Measurements from ENCODE around the gene AFAP1L2. TPM values are rescaled to one million over a fixed set of nuclear protein-coding genes. Genes with fewer than 3 reads are reported as not detected.

Gene AFAP1L2
- total RNA-seq, 1 donor from 2014 or later = under 0.01 TPM

DNA sequence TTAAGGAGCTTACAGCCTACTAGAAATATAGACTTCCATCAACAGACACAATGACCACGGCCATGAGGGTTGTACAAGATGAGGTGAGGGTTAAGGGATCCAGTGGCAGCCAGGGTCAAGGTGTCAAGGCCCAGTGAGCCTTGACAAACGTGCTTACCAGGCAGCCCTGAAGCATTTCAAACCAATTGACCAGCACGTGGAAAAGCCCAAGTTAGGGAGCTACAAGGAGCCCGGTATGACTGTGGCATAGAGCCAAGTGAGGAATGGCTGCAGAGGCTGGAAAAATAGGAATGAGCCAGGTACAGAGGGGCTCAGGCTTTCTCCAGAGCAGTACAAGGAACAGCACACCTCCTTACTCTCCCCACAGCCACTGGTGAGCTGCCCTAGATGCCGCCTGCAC lies 12.7 kb downstream of the AFAP1L2 start:
- DNase-seq (ENCODE audit: low read depth in 2 of 2) = no peak

DNA sequence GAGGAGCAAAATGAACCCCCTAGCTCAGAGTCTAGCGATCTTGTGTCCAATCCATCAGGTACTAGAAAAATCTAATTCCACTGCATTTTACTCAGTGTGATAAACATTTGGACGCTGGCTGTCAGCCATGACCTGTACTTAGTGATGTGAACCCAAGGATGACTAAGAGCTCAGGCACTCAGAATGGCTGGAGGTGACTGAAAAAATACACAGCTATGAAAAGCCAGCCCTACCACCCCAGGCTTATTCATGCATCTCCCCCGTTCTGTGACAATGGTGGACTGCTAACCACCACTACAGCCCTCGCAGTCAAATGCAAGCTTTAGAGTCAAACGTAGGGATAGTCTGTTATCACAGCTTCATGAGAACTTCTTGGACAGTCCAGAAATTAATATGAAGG lies 14.9 kb downstream of the AFAP1L2 start:
- peak; percentile 81 to 93 for DNase-seq (ENCODE audit: low read depth in 2 of 2)

DNA sequence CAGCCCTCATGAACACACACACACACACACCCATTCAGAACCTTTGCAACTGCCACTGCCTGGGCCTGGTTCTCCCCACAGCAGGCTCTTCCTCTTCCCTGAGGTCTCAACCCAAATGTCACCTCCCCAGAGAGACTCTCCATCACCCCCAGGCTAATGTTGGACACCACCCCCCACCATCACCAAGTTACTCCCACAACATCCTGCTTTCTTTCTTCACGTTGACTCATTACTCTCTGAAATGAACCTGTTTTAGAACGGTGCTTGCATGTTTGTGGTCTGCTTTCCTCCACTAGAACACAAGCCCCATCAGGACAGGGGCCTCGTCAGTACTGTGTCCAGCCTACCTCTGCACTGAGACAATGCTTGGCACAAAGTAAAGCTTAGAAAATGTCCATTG lies 16.0 kb downstream of the AFAP1L2 start:
- no peak for DNase-seq (ENCODE audit: low read depth in 2 of 2)

DNA sequence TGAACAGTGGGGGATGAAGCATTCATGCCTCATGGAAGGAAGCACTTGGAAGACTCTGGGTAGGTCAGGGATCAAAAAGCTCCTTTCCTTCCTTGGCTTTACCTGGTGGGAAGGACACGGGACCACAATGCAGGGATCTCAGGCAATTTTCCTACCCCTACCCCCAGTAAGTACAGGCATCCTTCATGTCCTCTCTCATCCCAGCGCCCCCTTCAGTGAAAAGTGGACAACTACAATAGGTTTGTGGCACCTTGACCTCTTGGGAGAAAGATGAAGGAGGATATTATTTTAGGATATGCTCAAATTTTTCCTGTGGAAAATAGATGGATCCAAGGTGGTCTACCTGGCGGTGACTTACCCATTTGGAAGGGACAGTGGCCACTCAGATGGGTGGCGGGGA lies 16.5 kb downstream of the AFAP1L2 start:
- no peak for DNase-seq (ENCODE audit: low read depth in 2 of 2)

DNA sequence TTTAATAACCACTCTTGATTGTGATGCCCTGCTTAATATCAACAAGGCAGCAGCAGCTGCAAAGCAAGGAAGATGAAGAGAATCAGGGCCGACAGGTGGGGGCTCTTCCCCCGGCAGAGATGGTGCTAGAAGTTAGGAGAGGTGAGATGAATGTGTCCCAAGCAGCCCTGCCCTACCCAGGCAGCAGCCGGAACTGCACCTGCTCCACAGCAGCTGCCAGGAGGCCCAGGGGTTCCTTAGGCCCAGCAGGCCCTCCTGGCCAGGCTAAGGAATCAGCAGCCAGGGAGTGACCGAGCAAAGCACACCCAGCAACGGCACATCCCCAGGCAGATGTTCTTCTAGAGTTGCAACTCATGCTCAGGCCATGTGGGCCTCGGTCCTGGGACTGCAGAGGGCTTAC lies 17.9 kb downstream of the AFAP1L2 start:
- DNase-seq (ENCODE audit: low read depth in 2 of 2) = no peak

DNA sequence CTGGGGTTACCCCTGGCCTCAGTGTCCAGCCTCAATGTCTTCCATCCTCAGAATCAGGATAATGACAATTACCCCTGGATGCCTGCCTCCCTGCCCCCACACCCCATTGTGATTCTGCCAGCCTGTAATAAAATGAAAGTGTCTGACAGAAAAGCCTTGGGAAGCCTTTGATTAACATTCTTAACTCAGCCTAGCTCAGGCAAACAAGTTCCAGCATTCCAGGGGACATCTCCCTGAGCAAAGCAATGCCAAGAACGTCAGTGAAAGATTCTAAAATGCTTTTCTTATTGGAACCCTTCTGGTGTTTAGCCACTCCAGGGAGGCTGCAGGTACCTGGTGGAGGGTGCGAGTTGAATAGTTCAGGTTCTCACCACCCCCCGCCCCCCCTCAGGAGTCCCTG lies 18.7 kb downstream of the AFAP1L2 start:
- no peak for DNase-seq (ENCODE audit: low read depth in 2 of 2)

DNA sequence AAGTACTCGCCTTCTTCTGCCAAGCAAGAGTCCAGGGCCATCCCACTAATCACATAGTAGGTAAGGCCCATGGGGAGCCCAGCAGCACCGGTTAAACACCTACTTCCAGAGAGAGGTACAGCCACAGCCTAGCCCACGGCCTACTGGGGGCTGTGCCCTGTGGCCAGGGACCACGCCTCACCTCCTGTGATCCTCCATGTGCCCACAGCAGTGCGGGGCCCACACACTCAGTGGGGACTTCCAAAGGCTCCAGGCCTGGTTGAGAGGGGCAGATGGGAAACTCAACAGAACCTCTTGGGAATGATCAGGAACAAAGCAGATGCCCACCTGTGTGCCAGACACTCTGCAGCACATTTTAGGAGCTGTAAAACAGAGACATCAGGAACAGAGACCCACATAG lies 19.7 kb downstream of the AFAP1L2 start:
- DNase-seq (ENCODE audit: low read depth in 2 of 2) = no peak

DNA sequence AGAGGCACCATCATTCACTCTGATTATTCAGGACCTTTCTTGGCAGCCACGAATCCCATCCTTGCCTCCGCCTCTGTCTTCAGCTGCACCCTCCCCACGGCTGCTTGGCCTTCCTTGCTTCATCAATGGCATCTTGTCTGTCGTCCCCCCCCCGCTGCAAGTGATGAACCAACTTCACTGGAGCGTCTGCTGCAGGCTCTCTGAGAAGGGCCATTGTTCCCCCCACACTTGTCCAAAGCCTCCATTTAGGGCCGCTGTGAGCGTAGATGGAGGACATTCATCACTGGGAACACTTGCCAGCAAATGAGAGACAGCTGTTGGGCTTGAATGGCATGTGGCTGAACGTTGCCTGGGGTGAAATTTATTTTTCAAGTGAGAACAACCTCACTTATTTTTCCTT lies 20.1 kb downstream of the AFAP1L2 start:
- no peak for DNase-seq (ENCODE audit: low read depth in 2 of 2)

DNA sequence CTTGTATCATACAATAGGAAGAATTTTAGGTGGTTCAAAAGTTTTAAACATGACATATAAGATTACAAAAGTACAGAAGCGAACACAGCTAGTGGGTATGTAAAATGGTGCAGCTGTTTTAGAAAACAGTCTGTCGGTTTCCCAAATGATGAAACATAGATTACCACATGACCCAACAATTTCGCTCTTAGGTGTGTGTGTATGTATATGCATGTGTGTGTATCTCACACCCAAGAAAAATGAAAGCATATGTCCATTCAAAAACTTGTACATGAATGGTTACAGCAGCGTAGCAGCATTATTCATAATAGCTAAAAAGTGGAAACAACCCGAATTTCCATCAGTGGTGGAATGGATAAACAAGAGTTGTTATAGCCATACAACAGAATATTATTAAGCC lies 23.5 kb downstream of the AFAP1L2 start:
- no peak for DNase-seq (ENCODE audit: low read depth in 2 of 2)

DNA sequence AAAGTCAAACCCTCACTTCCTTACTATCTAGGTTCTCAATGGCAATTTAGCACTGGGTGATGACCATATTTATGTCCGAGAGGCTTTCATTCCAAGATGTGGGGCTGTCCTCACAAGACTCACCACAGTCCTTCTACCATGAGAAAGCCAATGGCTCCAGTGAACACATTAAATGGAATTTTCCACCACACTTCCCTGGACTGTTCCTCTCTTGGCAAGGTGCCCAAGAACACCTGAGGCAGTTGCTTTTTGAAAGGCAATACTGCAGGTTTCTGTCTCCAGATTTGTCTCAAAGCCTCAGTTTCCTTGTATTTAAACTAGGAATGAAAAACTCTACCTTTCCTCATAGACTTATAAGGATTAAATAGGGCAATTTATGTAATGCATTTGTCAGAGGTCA lies 24.2 kb downstream of the AFAP1L2 start:
- DNase-seq (ENCODE audit: low read depth in 2 of 2) = no peak

DNA sequence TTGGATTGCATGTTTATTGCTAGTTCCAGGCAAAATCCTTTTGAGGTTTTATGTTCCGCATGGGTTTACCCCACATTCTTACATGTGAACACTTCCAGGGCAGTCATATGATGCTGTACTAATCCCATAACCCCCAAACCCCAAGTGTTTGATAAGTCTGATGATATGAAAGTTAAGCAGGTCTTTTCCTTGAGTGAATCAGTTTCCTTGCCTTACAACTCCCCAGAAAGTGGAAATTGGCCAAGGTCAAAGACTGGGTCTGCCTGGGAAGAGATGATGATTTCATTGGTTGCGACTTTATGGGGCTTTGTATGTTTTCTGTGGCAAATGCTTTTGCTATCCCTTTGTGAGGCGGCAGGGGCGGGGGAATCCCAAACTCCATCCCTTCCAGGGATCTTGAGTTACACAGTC lies 24.7 kb downstream of the AFAP1L2 start:
- peak in 1 of 2 donors; percentile 43 for DNase-seq (ENCODE audit: low read depth in 2 of 2)

DNA sequence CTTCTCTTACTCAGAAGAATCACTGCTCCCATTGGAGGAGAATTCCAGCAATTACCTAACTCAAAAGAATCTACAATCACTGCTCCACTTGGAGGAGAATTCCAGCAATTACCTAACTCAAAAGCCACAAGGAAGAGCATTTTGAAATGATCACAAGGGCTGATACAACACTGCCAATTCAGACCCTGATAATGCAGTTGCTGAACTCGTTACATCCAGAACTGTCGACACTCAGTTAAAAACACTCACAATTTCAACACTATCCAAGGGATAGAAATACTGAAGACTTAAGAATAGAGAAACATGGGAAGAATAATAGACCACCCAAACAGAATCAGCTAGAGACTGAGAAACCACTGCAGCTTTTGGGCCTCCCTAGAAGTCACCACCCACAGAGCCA lies 27.8 kb downstream of the AFAP1L2 start:
- DNase-seq (ENCODE audit: low read depth in 2 of 2) = no peak

DNA sequence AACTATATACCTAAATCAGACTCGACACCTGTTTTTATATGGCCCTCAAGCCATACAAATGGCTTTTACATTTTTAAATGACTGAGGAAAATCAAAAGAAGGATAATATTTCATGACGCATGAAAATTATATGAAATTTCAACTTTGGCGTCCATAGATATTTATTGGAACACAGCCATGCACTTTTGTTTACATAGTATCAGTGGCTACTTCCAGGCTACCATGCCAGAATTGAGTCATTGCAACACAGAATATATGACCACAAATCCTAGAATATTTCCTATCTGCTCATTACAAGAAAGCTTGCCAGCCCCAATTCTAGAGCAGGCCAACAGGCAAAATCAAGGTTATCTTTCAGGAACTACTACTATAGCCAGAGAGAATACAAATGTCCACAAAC lies 29.3 kb downstream of the AFAP1L2 start:
- DNase-seq (ENCODE audit: low read depth in 2 of 2) = peak; percentile 66 to 77

DNA sequence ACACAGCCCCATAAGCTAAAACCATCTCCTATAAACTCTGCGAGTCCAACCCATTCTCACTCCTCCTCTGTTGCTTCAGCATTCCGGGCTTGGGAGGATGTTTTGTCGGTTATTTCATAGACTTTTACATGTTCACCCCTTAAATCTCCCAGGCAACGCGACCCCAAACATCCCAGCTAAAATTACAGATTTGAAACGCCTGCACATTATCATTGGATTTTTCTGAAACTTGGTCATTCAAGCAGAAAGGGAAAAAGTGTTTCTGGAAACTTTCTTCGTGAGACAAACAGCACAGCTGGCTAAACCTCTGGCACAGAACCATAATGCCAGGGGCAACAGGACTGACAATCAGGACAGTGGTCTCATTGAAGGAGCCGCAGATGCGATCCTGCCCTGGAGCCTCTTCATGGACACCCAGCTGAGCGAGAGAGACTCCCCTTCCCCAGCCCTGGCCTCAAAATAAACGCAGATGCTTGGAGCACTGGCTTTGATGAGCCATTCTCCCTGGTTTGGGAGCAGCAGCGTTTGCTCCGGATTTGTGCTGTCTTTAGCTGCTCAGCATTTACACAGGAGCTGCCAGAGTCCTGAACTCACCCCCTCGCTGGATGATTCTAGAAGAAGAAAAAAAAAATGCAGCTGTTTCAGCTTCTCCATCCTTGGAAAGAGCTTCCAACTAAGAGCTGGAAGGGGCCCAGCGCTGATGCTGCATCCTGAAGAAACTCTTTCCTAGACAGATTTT lies 30.1 kb downstream of the AFAP1L2 start:
- DNase-seq (ENCODE audit: low read depth in 2 of 2) = no peak

DNA sequence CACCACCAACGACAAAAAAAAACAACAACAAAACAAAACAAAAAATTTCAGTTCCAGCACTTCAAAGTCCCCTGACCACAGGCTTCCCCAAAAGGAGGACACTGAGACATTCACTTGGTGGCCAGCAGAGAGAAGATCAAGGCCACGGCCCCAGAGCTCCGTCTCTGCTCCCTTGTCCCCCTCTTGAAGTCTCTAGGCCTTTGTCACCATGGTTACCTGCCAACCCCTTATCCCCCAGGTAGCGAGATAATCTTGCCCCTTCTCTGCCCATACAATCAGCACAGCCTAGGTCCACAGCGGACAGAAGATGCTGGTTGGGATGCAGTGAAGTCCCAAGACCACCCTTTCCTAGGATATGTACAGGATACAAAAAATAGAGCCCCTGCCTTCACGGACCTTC lies 30.7 kb downstream of the AFAP1L2 start:
- no peak for DNase-seq (ENCODE audit: low read depth in 2 of 2)

DNA sequence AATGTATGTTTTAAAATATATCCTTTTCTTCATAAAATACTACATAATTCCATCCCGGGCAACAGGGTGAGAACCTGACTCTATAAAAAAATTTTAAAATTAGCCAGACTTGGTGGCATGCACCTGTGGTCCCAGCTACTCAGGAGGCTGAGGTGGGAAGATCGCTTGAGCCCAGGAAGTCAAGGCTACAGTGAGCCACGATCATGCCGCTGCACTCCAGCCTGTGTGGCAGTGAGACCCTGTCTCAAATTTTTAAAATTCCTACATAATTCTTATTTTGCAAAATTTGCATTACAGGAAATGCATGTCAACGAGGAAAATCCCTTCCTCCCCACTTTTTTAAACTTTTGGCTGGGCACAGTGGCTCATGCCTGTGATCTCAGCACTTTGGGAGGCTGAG lies 31.3 kb downstream of the AFAP1L2 start:
- no peak for DNase-seq (ENCODE audit: low read depth in 2 of 2)

DNA sequence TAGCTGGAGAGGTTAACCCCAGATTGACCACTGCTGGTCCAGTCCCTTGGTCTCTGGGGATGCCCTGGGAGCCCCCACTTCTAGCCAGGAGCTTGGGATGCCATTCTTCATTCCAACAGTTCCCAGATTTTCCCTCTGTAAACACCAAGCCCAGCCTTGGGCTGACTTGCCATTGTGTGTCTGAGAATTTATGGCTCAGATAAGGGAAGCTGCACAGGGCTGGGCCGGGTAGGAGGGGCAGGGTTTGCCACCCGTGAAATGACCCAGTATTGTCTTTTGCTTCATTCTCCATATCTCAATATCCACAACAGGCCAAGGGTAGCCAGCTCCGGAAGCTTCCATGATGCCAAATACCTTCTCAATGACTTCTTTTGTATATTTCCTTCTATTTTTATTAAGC lies 32.1 kb downstream of the AFAP1L2 start:
- peak in 1 of 2 donors; percentile 70 for DNase-seq (ENCODE audit: low read depth in 2 of 2)

DNA sequence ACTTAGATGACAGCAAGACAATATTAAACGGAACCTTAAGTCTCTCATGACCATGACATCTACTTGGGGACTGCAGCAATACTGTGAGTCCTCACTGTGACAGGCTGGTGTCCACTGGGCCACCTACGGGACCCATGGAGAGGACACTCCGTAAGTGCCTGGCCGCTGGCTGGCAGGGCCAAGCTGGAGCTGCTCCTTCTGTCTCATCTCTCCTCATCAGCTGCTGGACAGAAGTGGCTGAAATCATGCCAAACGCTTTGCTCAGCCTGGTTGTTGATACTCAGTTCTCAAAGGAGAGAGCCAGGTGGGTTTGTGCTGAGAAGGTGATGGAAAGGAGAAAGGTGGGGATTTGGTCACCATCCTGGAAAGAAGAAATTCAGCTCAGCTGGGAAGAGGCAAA lies 33.3 kb downstream of the AFAP1L2 start:
- DNase-seq (ENCODE audit: low read depth in 2 of 2) = no peak

DNA sequence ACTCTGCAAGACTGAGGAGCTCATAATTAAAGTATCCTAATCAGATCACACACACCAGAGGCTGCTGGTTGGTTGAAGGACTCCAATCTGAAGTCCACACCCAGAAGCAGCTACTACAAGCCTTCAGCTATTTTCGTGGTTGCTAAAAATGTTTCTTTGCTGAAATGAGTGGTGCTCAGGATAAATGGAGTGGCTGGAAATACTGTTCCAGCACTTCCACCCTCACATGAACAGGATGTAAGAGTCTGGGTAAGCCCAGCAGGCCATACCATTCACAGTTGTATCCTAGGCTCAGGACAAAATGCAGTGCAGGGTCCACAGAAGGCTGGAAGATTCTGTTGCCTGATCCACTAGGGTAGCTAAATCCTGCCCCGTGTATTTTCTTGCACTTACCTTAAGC lies 34.1 kb downstream of the AFAP1L2 start:
- no peak for DNase-seq (ENCODE audit: low read depth in 2 of 2)

DNA sequence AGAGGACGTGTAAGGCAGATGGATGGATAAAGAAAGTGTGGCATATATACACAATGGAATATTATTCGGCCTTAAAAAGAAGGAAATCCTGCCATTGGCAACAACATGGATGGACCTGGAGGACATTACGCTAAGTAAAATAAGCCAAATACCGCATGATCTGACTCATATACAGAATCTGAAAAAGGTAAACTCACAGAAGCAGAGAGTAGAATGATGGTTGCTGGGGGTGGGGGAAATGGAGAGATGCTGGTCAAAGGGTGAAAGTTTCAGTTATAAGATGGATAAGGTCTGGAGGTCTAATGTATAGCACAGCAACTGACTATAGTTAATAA lies 36.3 kb downstream of the AFAP1L2 start:
- no peak for DNase-seq (ENCODE audit: low read depth in 2 of 2)

DNA sequence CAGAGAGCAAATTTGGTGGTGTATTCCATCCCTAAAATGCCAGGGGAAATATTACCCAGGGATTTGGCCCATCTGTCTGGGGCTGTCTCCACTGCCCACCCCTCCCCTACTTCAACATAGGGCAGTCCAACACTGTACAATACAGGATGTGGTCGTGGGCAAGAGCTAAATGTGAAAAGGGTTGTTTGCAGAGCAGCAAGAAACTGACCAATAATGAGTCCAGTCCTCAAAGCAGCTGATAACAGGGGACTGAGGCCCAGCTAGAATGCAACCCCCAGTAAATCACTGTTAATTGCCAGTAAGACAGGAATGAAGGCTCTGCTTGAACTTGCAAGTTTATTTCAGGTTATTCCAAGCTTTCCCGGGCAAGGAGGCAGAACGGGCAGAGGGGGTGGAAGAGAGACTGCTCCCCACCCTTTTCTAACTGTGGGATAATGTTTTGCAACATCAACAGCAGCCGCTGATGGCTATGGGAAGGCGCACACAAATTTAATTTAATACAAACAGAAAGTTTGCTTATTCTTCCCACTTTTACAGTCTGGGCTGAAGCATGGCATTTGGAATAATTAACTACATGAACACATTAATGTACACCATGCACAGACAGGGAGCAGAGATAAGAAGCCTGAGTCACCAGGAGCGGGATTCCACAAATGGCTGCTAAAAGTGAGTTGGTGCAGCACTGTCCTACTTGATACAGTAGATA lies 36.8 kb downstream of the AFAP1L2 start:
- no peak for DNase-seq (ENCODE audit: low read depth in 2 of 2)

DNA sequence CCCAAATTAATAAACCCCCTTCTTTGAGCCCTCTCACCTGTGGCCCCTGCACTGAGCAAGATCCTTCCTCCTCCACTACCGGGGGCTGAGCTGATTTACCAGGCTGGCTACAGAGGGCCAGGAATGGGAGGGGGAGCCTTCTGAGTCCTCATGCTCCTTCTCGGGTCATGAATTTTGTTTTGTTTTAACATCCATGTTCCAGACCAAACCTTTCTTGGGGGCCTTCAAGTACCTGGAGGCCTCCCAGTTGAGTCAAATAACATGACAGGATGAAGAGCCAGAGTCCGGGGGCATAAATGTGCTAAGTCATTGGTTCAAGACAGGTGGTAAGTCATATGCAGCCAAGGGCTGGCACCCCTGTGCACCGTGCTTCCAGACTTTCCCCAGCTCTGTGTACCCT lies 39.6 kb downstream of the AFAP1L2 start:
- DNase-seq (ENCODE audit: low read depth in 2 of 2) = no peak

DNA sequence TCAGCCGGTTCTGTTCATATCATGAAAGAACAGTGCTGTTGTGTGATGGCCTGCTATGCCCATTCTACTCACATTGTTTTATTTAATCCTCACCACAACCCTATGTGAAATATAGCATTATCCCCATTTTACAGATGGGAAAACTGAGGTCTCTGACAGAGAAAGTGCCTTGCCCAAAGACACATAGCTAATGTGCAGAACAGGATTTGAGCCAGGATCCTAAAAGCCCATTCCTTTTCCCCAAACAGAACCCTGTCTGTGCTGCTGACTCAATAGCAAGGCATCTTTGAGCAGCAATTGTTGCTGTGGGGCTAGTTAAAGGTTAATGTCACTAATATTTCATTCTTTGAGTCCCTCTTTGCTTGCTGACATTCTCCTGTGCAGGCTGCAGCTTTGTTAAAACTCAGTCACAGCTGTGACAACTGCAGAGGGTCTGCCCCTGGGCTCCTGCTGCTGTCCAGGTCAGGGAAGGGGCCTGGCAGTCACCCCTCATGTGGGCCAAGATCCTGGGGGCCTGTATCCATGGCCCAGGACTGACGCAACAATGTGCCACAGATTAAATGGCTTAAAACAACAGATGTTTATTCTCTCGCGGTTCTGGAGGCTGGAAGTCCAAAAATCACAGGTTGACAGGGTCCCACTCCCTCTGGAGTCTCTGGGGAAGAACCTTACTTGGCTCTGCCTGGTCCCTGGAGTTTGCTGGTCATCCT lies 40.4 kb downstream of the AFAP1L2 start:
- no peak for DNase-seq (ENCODE audit: low read depth in 2 of 2)

All from lung microvascular endothelial cell (primary cell).